Epithelial cell of esophagus (primary cell): ENCODE measurements around the gene C12orf60.

ENCODE experiments used
- DNase-seq: peaks from one replicate; pipeline ENCODE4 v3.0.0; 2010; ENCODE audit warnings: low read depth
- H3K4me3 ChIP-seq: 2 replicates; pipeline ENCODE4 v1.5.1; 2011; ENCODE audit warnings: mild to moderate bottlenecking, low read length, control low read depth
- TF ChIP-seq, protein P1 (sequence below): IDR thresholded peaks from 2 replicates; pipeline ENCODE4 v1.5.1; 2011; ENCODE audit warnings: low read depth, mild to moderate bottlenecking, low read length, control low read depth, inconsistent platforms; ENCODE audit not compliant: insufficient read depth; ENCODE audit errors: missing control alignments

The C12orf60 gene

GRCh38 chr12:14833952-14834351 lies 30.5 kb downstream of the C12orf60 start:
- TF ChIP-seq, protein P1, sequence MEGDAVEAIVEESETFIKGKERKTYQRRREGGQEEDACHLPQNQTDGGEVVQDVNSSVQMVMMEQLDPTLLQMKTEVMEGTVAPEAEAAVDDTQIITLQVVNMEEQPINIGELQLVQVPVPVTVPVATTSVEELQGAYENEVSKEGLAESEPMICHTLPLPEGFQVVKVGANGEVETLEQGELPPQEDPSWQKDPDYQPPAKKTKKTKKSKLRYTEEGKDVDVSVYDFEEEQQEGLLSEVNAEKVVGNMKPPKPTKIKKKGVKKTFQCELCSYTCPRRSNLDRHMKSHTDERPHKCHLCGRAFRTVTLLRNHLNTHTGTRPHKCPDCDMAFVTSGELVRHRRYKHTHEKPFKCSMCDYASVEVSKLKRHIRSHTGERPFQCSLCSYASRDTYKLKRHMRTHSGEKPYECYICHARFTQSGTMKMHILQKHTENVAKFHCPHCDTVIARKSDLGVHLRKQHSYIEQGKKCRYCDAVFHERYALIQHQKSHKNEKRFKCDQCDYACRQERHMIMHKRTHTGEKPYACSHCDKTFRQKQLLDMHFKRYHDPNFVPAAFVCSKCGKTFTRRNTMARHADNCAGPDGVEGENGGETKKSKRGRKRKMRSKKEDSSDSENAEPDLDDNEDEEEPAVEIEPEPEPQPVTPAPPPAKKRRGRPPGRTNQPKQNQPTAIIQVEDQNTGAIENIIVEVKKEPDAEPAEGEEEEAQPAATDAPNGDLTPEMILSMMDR, result no peak

DNA sequence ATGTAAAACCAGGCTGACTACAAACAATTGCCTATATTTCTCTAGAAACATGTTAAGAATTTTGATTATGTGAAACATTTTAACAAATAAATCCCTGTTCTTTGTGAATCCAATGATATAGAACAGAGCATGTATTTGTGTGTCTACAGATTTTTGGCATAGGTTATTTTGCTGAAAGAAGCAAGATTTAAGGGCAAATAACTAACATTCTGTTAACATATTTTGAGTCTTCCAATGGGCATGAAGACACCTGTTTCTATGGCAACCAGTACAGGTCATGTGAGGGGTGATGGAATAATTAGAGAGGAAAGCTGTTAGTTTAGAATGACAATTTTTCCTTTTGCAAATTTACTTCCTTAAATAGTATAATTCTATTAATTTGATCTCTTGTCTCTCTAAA lies 31.0 kb downstream of the C12orf60 start:
- H3K4me3 ChIP-seq, result no peak overlapping the region
- DNase-seq, result no peak
- TF ChIP-seq, protein P1, result no peak

More at GRCh38 chr12:14833952-14834351, 30.5 kb downstream of the C12orf60 start:
- H3K4me3 ChIP-seq, result no peak overlapping the region
- no peak for DNase-seq

DNA sequence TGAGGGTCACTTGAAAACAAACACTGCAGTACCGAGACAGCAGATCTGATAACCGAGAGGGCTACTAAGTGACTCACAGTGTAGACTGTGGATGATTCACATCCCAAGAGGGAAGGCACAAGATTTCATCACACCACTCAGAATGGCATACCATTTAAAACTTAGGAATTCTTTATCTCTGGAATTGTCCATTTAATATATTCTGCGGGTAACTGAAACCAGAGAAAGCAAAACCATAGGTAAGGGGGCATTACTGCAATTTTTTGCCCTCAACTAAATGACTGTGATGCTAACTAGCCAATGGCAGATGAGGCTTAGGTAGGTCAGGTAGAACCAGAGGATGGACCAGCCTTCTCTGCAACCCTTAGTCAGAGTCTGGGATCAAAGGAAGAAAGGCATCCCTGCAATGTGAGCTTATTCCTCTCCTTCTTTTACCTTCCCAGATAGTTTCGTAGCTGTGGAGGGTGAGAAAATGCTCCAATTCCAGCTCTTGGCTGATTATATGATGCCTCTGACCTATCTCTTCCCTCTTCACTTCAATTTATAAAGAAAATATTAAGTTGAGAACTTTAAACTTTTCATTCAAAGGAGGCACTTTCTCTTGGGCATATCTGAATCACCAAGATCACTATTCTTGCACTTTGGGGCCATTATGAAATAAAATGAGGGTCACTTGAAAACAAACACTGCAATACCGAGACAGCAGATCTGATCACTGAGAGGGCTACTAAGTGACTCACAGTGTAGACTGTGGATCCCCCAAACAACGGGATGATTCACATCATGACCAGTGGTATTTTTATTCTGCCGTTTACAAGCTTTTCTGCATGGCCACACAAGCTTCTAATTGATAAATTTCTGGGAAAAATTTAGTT lies 33.1 kb downstream of the C12orf60 start:
- TF ChIP-seq, protein P1, result no peak
- peak; percentile 89 for DNase-seq
- H3K4me3 ChIP-seq, result no peak overlapping the region

DNA sequence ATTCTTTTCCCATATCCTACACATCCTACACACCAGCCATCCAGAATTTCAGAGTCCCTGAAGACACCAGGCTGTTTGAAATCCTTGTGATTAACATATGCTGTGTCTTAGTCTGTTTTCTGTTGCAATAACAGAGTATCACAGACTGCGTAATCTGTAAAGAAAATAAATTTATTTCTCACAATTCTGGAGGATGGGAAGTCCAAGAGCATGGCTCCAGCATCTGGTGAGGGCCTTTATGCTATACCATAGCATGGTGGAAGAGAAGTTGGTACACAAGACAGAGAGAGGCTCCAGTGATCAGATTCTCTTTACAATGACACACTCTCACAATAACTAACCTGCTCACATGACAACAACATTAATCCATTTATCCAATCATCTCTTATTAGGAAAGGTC lies 35.8 kb downstream of the C12orf60 start:
- no peak for DNase-seq
- H3K4me3 ChIP-seq, result no peak overlapping the region
- TF ChIP-seq, protein P1, result no peak

GRCh38 chr12:14840616-14841015 lies 37.1 kb downstream of the C12orf60 start:
- DNase-seq, result no peak
- H3K4me3 ChIP-seq, result no peak overlapping the region
- TF ChIP-seq, protein P1, result no peak

GRCh38 chr12:14841761-14842160 lies 38.3 kb downstream of the C12orf60 start:
- H3K4me3 ChIP-seq, result no peak overlapping the region
- TF ChIP-seq, protein P1, result no peak
- peak; percentile 78 for DNase-seq

DNA sequence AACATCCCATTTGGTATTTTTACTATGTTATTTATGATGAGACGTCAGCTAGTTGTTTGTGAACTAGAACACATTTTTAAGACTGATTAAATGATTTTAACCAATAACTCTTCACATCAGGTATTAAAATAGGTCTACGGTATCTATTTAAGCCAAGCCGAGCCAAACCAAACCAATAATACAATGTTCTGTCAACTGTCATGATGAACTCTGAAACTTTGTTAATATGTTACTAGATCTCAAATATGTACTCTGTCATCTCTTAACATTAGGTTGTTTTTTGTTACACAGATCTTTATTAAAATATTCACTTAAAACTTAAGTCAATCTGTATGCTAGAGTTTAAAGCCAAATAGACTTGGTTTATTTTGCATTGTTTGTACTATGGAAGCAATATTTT lies 38.8 kb downstream of the C12orf60 start:
- H3K4me3 ChIP-seq, result no peak overlapping the region
- TF ChIP-seq, protein P1, result no peak
- no peak for DNase-seq
